Liver (tissue), 9 donors: Measurements from ENCODE around the gene LTBP4. TPM values are rescaled to one million over a fixed set of nuclear protein-coding genes. Genes with fewer than 3 reads are reported as not detected.

Experiments used
- DNase-seq: peaks from one replicate; pipeline ENCODE4 v3.0.0-alpha.2; 2017; ENCODE audit warnings: low spot score
- H3K27ac ChIP-seq, 2 donors: one replicate each; pipeline ENCODE4 v1.7.0; 2013; ENCODE audit warnings: inconsistent platforms in 2 of 2, low read length in 2 of 2, control low read depth in 1 of 2, low read depth in 1 of 2, mild to moderate bottlenecking in 1 of 2
- H3K27me3 ChIP-seq, 4 donors: one replicate each; pipeline versions ENCODE4 v1.6.1 to v1.7.0; 2013; ENCODE audit warnings: low read length in 3 of 4, inconsistent platforms in 1 of 4, mild to moderate bottlenecking in 1 of 4, moderate library complexity in 1 of 4; ENCODE audit not compliant: control insufficient read depth in 4 of 4, insufficient read depth in 4 of 4
- H3K36me3 ChIP-seq, 4 donors: one replicate each; pipeline versions ENCODE4 v1.6.1 to v1.7.0; 2013; ENCODE audit warnings: low read length in 3 of 4, mild to moderate bottlenecking in 3 of 4, low read depth in 1 of 4, moderate library complexity in 1 of 4; ENCODE audit not compliant: control insufficient read depth in 4 of 4, insufficient read depth in 3 of 4
- H3K4me1 ChIP-seq, 4 donors: one replicate each; pipeline versions ENCODE4 v1.6.1 to v1.7.0; 2013; ENCODE audit warnings: low read length in 3 of 4, mild to moderate bottlenecking in 3 of 4, moderate library complexity in 1 of 4; ENCODE audit not compliant: control insufficient read depth in 4 of 4, insufficient read depth in 4 of 4
- H3K4me3 ChIP-seq, 3 donors: one replicate each; pipeline versions ENCODE4 v1.6.1 to v1.7.0; 2013; ENCODE audit warnings: low read length in 3 of 3, control low read depth in 1 of 3, low read depth in 1 of 3, mild to moderate bottlenecking in 1 of 3
- H3K9ac ChIP-seq, 2 donors: one replicate each; pipeline ENCODE4 v1.7.0; 2013; ENCODE audit warnings: low read length in 2 of 2, mild to moderate bottlenecking in 2 of 2, moderate library complexity in 2 of 2, control low read depth in 1 of 2, low read depth in 1 of 2
- H3K9me3 ChIP-seq, 4 donors: one replicate each; pipeline versions ENCODE4 v1.6.1 to v1.7.0; 2013; ENCODE audit warnings: low read length in 3 of 4; ENCODE audit not compliant: control insufficient read depth in 4 of 4
- EGR1 ChIP-seq, 2 donors: IDR thresholded peaks; 2 replicates each; pipeline ENCODE4 v1.6.1; 2016 to 2018; ENCODE audit warnings: antibody characterized with exemption in 2 of 2, low read depth in 2 of 2
- FOXA1 ChIP-seq: IDR thresholded peaks from 2 replicates; pipeline ENCODE4 v1.6.1; 2016; ENCODE audit warnings: antibody characterized with exemption
- FOXA2 ChIP-seq: IDR thresholded peaks from 2 replicates; pipeline ENCODE4 v1.6.1; 2016; ENCODE audit warnings: antibody characterized with exemption
- HNF4A ChIP-seq, 2 donors: conservative IDR thresholded peaks; 2 replicates each; pipeline ENCODE4 v1.6.1; 2016; ENCODE audit warnings: antibody characterized with exemption in 2 of 2, mild to moderate bottlenecking in 2 of 2
- HNF4G ChIP-seq: IDR thresholded peaks from 2 replicates; pipeline ENCODE4 v1.6.1; 2016; ENCODE audit warnings: antibody characterized with exemption
- JUND ChIP-seq, 2 donors: IDR thresholded peaks; 2 replicates each; pipeline ENCODE4 v1.6.1; 2016; ENCODE audit warnings: antibody characterized with exemption in 2 of 2
- NR2F2 ChIP-seq: IDR thresholded peaks from 2 replicates; pipeline ENCODE4 v1.6.1; 2016; ENCODE audit warnings: antibody characterized with exemption
- RAD21 ChIP-seq, 2 donors: IDR thresholded peaks; 2 replicates each; pipeline ENCODE4 v1.6.1; 2016; ENCODE audit warnings: antibody characterized with exemption in 2 of 2, mild to moderate bottlenecking in 2 of 2
- RXRA ChIP-seq, 2 donors: IDR thresholded peaks; 2 replicates each; pipeline ENCODE4 v1.6.1; 2017 to 2018; ENCODE audit warnings: antibody characterized with exemption in 2 of 2, mild to moderate bottlenecking in 1 of 2
- SP1 ChIP-seq: IDR thresholded peaks from 2 replicates; pipeline ENCODE4 v1.6.1; 2018; ENCODE audit warnings: antibody characterized with exemption, mild to moderate bottlenecking
- TAF1 ChIP-seq: conservative IDR thresholded peaks from 2 replicates; pipeline ENCODE4 v1.6.1; 2016; ENCODE audit warnings: antibody characterized with exemption, mild to moderate bottlenecking
- YY1 ChIP-seq: IDR thresholded peaks from 2 replicates; pipeline ENCODE4 v1.6.1; 2016; ENCODE audit warnings: antibody characterized with exemption, mild to moderate bottlenecking
- WGBS: extraction: QIAGEN DNeasy Blood & Tissue Kit; methylation state at CpG from one replicate; pipeline ENCODE4 v1.1.7; 2013; 5-methylcytosine and 5-hydroxymethylcytosine counted together
- polyA plus RNA-seq, 2 donors: library from polyadenylated mRNA; stranded (reverse) in 1 of 2; unstranded in 1 of 2; fragments of 200-250 nt in 1 of 2; fragments of >200 nt in 1 of 2; fragmentation: Nextera tagmentation in 1 of 2; extraction: Ambion mirVana in 1 of 2; gene quantifications; one replicate each; pipeline versions ENCODE4 v1.2.1 to v1.2.3, GENCODE V29; 2013 to 2015
- total RNA-seq, 2 donors: library from RNA; depleted of rRNA; stranded (reverse); fragments of >200 nt; gene quantifications; one replicate each; pipeline ENCODE4 v1.2.3, GENCODE V29; 2014
- TF ChIP-seq, protein P1 (sequence below): IDR thresholded peaks from 2 replicates; pipeline ENCODE4 v1.6.1; 2016; ENCODE audit warnings: antibody characterized with exemption
- TF ChIP-seq, protein P2 (sequence below): IDR thresholded peaks from 2 replicates; pipeline ENCODE4 v1.6.1; 2016; ENCODE audit warnings: antibody characterized with exemption
- TF ChIP-seq, protein P3 (sequence below): fragments of 150-350 bp; IDR thresholded peaks from 2 replicates; pipeline ENCODE4 v1.5.1; 2017; ENCODE audit warnings: improper control_type of control experiment, low read depth, low read length; ENCODE audit not compliant: missing input control
- TF ChIP-seq, protein P4 (sequence below): IDR thresholded peaks from 2 replicates; pipeline ENCODE4 v1.6.1; 2016; ENCODE audit warnings: antibody characterized with exemption, mild to moderate bottlenecking
- donor health status: healthy.
- donor health status: healthy.
- donor health status: healthy.
- donor health status: healthy.
- donor health status: healthy.

LTBP4 gene
- total and polyA plus RNA-seq, 4 donors, result 9.6 to 28.7 (median 17.8) TPM

DNA sequence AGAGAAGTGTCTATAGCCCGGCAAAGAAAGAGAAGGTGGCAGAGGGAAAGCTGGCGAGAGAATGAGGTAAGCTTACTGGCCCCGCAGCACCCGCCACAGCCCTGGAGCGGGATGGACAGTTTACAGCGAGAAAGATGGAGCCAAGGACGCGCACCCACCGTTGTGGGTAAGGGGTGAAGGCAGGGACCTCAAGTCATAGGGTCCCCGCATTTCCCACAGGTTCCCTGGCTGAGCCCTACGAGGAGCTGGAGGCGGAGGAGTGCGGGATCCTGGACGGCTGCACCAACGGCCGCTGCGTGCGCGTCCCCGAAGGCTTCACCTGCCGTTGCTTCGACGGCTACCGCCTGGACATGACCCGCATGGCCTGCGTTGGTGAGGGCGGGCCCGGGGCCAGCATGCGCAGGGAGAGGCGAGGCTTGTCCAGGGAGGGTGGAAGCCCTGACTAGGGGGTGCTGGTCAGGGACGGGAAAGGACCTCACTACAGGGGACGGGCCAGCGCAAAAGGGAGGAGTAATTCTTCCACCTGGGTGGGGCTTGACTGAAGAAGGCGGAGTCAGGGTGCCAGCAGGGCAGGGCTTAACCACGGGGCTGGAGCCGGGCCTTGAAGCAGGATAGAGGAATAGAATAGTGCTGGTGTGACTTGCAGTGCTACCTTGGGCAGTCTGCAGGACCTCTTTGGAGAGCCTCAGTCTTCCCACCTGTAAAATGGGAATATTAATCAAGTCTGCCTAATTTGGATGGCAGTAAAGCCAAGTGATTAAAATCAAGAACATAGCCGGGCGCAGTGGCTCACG lies 26.5 kb downstream of the LTBP4 start:
- Histone ChIP-seq H3K4me3 (no peak overlapping the region), H3K27me3 (no peaks in the 10 kb centered on the region), H3K9me3 (no peaks in the 10 kb centered on the region), H3K36me3 (no peaks in the 10 kb centered on the region), H3K9ac (no peak overlapping the region), H3K27ac (no peak overlapping the region), H3K4me1 (no peaks in the 10 kb centered on the region)
- WGBS, result 89% methylated on average over 39 of the region's 39 CpGs
- no peak for TF ChIP-seq JUND (IDR thresholded peaks at IDR 0.05)
- no peak for TF ChIP-seq FOXA2
- TF ChIP-seq TAF1, result no peak
- TF ChIP-seq FOXA1, result no peak
- DNase-seq, result no peak

DNA sequence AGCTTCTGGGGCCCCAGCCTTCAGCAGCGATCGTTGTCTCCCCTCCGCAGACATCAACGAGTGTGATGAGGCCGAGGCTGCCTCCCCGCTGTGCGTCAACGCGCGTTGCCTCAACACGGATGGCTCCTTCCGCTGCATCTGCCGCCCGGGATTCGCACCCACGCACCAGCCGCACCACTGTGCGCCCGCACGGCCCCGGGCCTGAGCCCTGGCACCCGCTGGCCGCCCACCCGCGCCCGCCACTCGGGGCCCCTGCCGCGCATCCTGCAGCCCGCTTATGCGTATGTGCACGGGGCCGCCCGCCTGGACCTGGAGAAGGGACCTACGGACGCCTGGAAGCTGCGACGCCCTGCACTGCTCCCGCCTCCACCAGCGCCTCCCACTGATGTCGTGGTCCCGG lies 28.2 kb downstream of the LTBP4 start:
- H3K27ac ChIP-seq, result no peak overlapping the region
- no peaks in the 10 kb centered on the region for H3K9me3 ChIP-seq
- TF ChIP-seq TAF1 (no peak), RXRA (IDR thresholded peaks at IDR 0.05) (no peak), FOXA2 (no peak), NR2F2 (no peak), EGR1 (IDR thresholded peaks at IDR 0.05; ENCODE audit: low read depth in 2 of 2) (no peak), HNF4A (conservative IDR thresholded peaks at IDR 0.05) (no peak), JUND (IDR thresholded peaks at IDR 0.05) (no peak), YY1 (no peak), HNF4G (no peak), SP1 (no peak), FOXA1 (no peak), RAD21 (IDR thresholded peaks at IDR 0.05) (no peak)
- TF ChIP-seq, protein P1, sequence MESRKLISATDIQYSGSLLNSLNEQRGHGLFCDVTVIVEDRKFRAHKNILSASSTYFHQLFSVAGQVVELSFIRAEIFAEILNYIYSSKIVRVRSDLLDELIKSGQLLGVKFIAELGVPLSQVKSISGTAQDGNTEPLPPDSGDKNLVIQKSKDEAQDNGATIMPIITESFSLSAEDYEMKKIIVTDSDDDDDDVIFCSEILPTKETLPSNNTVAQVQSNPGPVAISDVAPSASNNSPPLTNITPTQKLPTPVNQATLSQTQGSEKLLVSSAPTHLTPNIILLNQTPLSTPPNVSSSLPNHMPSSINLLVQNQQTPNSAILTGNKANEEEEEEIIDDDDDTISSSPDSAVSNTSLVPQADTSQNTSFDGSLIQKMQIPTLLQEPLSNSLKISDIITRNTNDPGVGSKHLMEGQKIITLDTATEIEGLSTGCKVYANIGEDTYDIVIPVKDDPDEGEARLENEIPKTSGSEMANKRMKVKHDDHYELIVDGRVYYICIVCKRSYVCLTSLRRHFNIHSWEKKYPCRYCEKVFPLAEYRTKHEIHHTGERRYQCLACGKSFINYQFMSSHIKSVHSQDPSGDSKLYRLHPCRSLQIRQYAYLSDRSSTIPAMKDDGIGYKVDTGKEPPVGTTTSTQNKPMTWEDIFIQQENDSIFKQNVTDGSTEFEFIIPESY, result no peak
- TF ChIP-seq, protein P2, sequence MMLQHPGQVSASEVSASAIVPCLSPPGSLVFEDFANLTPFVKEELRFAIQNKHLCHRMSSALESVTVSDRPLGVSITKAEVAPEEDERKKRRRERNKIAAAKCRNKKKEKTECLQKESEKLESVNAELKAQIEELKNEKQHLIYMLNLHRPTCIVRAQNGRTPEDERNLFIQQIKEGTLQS, result no peak
- TF ChIP-seq, protein P3, sequence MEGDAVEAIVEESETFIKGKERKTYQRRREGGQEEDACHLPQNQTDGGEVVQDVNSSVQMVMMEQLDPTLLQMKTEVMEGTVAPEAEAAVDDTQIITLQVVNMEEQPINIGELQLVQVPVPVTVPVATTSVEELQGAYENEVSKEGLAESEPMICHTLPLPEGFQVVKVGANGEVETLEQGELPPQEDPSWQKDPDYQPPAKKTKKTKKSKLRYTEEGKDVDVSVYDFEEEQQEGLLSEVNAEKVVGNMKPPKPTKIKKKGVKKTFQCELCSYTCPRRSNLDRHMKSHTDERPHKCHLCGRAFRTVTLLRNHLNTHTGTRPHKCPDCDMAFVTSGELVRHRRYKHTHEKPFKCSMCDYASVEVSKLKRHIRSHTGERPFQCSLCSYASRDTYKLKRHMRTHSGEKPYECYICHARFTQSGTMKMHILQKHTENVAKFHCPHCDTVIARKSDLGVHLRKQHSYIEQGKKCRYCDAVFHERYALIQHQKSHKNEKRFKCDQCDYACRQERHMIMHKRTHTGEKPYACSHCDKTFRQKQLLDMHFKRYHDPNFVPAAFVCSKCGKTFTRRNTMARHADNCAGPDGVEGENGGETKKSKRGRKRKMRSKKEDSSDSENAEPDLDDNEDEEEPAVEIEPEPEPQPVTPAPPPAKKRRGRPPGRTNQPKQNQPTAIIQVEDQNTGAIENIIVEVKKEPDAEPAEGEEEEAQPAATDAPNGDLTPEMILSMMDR, result no peak
- TF ChIP-seq, protein P4, sequence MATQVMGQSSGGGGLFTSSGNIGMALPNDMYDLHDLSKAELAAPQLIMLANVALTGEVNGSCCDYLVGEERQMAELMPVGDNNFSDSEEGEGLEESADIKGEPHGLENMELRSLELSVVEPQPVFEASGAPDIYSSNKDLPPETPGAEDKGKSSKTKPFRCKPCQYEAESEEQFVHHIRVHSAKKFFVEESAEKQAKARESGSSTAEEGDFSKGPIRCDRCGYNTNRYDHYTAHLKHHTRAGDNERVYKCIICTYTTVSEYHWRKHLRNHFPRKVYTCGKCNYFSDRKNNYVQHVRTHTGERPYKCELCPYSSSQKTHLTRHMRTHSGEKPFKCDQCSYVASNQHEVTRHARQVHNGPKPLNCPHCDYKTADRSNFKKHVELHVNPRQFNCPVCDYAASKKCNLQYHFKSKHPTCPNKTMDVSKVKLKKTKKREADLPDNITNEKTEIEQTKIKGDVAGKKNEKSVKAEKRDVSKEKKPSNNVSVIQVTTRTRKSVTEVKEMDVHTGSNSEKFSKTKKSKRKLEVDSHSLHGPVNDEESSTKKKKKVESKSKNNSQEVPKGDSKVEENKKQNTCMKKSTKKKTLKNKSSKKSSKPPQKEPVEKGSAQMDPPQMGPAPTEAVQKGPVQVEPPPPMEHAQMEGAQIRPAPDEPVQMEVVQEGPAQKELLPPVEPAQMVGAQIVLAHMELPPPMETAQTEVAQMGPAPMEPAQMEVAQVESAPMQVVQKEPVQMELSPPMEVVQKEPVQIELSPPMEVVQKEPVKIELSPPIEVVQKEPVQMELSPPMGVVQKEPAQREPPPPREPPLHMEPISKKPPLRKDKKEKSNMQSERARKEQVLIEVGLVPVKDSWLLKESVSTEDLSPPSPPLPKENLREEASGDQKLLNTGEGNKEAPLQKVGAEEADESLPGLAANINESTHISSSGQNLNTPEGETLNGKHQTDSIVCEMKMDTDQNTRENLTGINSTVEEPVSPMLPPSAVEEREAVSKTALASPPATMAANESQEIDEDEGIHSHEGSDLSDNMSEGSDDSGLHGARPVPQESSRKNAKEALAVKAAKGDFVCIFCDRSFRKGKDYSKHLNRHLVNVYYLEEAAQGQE, result no peak
- H3K36me3 ChIP-seq, result no peaks in the 10 kb centered on the region
- no peak overlapping the region for H3K4me3 ChIP-seq
- H3K4me1 ChIP-seq, result no peaks in the 10 kb centered on the region
- no peak overlapping the region for H3K9ac ChIP-seq
- 96% methylated on average over 42 of the region's 42 CpGs for WGBS
- DNase-seq, result no peak
- H3K27me3 ChIP-seq, result no peaks in the 10 kb centered on the region
